Astrocyte (in vitro differentiated cells and primary cell): ENCODE results near the gene NEK6. TPM values are rescaled to one million over a fixed set of nuclear protein-coding genes. Genes with fewer than 3 reads are reported as not detected.

Experiments
- DNase-seq: peaks from one replicate; pipeline ENCODE4 v3.0.0-alpha.2; 2010; ENCODE audit warnings: low read depth
- FAIRE-seq: peaks from 2 replicates; lab custom pipeline; 2011; peaks lifted over from hg19 to GRCh38; lab: Jason Lieb, UNC
- H2AFZ ChIP-seq: 2 replicates; pipeline ENCODE4 v1.6.0; 2012; ENCODE audit warnings: low read depth, low read length, inconsistent platforms
- H3K27ac ChIP-seq: 2 replicates; pipeline ENCODE4 v1.5.1; 2011; ENCODE audit warnings: low read depth, low read length, inconsistent platforms
- H3K27me3 ChIP-seq: 2 replicates; pipeline ENCODE4 v1.6.0; 2011; ENCODE audit warnings: low read length, inconsistent platforms; ENCODE audit not compliant: insufficient read depth
- H3K36me3 ChIP-seq: 2 replicates; pipeline ENCODE4 v1.5.1; 2011; ENCODE audit warnings: low read length, inconsistent platforms; ENCODE audit not compliant: insufficient read depth
- H3K4me1 ChIP-seq: 2 replicates; pipeline ENCODE4 v1.5.1; 2011; ENCODE audit warnings: low read length, inconsistent platforms; ENCODE audit not compliant: insufficient read depth
- H3K4me2 ChIP-seq: 2 replicates; pipeline ENCODE4 v1.6.0; 2012; ENCODE audit warnings: low read length, inconsistent platforms
- H3K4me3 ChIP-seq: 2 replicates; pipeline ENCODE4 v1.5.1; 2011; ENCODE audit warnings: low read depth, mild to moderate bottlenecking, low read length, inconsistent platforms; ENCODE audit not compliant: insufficient read depth
- H3K79me2 ChIP-seq: 2 replicates; pipeline ENCODE4 v1.6.0; 2012; ENCODE audit warnings: mild to moderate bottlenecking, low read length, inconsistent platforms; ENCODE audit not compliant: insufficient read depth
- H3K9ac ChIP-seq: 2 replicates; pipeline ENCODE4 v1.6.0; 2012; ENCODE audit warnings: mild to moderate bottlenecking, low read length, inconsistent platforms
- H3K9me3 ChIP-seq: 2 replicates; pipeline ENCODE4 v1.5.1; 2012; ENCODE audit warnings: low read depth, mild to moderate bottlenecking, low read length, inconsistent platforms; ENCODE audit not compliant: insufficient read depth
- H4K20me1 ChIP-seq: 2 replicates; pipeline ENCODE4 v1.6.0; 2012; ENCODE audit warnings: low read length, inconsistent platforms; ENCODE audit not compliant: insufficient read depth
- H3K27ac Mint-ChIP-seq: one replicate; pipeline ENCODE4 v1.8.0; 2021; ENCODE audit warnings: mild to moderate bottlenecking, mixed read lengths; ENCODE audit not compliant: unreplicated experiment
- H3K27me3 Mint-ChIP-seq: one replicate; pipeline ENCODE4 v1.8.0; 2021; ENCODE audit warnings: low read depth, mixed read lengths; ENCODE audit not compliant: unreplicated experiment
- H3K36me3 Mint-ChIP-seq: one replicate; pipeline ENCODE4 v1.8.0; 2021; ENCODE audit warnings: low read depth, mixed read lengths; ENCODE audit not compliant: unreplicated experiment
- H3K4me1 Mint-ChIP-seq: one replicate; pipeline ENCODE4 v1.8.0; 2021; ENCODE audit warnings: low read depth, mixed read lengths; ENCODE audit not compliant: unreplicated experiment
- H3K4me3 Mint-ChIP-seq: one replicate; pipeline ENCODE4 v1.8.0; 2021; ENCODE audit warnings: mild to moderate bottlenecking, moderate library complexity, mixed read lengths; ENCODE audit not compliant: unreplicated experiment
- H3K9me3 Mint-ChIP-seq: one replicate; pipeline ENCODE4 v1.8.0; 2021; ENCODE audit warnings: mild to moderate bottlenecking, mixed read lengths; ENCODE audit not compliant: unreplicated experiment
- CTCF ChIP-seq: IDR thresholded peaks from 2 replicates; pipeline ENCODE4 v1.5.1; 2011; ENCODE audit warnings: low read depth, mild to moderate bottlenecking, inconsistent platforms, low read length, moderate library complexity; ENCODE audit not compliant: insufficient read depth
- EZH2 ChIP-seq: IDR thresholded peaks from 2 replicates; pipeline ENCODE4 v1.6.1; 2012; ENCODE audit warnings: mild to moderate bottlenecking, low read length, inconsistent platforms; ENCODE audit not compliant: insufficient read depth
- total RNA-seq: library from RNA; stranded (reverse); gene quantifications from 2 replicates; pipeline ENCODE4 v1.2.1, GENCODE V29; 2021

The NEK6 gene
- total RNA-seq, 1 donor from 2014 or later: 76.8 TPM

DNA sequence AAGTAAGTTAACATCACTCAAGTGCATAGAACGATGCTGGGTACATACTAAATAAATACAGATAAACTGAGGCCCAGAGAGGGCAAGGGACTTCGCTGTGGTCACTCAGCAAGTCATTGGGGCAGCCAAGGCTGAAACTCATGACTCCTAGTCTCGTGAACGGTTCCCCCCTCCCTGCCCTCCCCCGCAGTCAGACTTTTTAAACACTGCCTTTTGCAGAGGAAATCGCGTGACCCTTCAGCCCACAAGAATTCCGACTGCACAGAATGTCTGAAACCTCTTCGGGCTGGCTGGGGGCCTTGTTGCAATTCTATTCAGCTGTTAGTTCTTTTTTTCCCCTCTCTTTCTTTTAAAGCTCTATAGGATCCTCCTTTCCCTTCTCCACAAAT, 28.1 kb downstream of the NEK6 start:
- H3K4me2 ChIP-seq: peak overlapping the region; percentile 81
- peaks cover 62% of the 10 kb centered on the region for H4K20me1 ChIP-seq
- peaks cover 92% of the 10 kb centered on the region for H3K79me2 ChIP-seq
- Mint-ChIP-seq H3K27ac (peak overlapping the region; percentile 99), H3K9me3 (no peaks in the 10 kb centered on the region), H3K4me3 (peak overlapping the region; percentile 77), H3K36me3 (peaks cover 5% of the 10 kb centered on the region), H3K4me1 (peaks cover 50% of the 10 kb centered on the region), H3K27me3 (no peaks in the 10 kb centered on the region)
- peak overlapping the region; percentile 13 for H3K4me3 ChIP-seq
- FAIRE-seq (no peak), DNase-seq (peak; percentile 98)
- H2AFZ ChIP-seq: no peak overlapping the region
- H3K9me3 ChIP-seq: no peaks in the 10 kb centered on the region
- peak overlapping the region; percentile 85 for H3K9ac ChIP-seq
- H3K27ac ChIP-seq: peak overlapping the region; percentile 99
- no peaks in the 10 kb centered on the region for H3K27me3 ChIP-seq
- H3K4me1 ChIP-seq: peaks cover 81% of the 10 kb centered on the region
- no peak for TF ChIP-seq EZH2
- TF ChIP-seq CTCF: no peak
- H3K36me3 ChIP-seq: no peaks in the 10 kb centered on the region

DNA sequence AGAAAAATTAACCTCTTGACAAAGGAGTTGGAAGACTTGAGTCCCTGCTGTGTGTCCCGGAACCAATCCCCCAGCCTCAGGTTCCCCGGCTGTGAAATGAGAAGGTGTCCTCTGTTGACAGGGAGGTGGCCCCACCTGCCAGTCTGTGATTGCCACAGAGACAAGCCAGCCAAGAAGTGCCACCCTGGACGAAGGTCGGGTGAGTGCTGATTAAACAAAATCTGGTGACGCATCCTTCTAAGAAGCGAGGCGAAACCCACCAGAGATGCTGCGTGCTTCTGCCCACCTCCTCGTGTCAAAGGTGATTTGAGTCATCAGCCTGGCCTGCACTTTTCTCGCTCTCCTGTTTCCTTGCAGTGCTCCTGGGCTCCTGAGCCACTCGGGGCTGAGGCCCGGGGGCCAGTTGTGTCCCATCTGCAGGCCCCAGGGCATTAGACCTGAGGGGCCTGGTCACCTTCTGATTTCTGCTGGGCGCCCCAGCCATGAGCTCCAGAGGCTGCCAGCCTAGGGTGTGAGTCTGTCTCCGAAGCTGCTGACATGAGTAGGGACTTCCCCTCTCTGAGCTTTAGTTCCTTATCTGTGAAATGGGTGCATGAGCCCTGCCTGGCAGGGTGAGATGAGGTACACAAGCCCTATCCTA, 28.7 kb downstream of the NEK6 start:
- Histone ChIP-seq H3K36me3 (no peaks in the 10 kb centered on the region), H3K27ac (peak overlapping the region; percentile 99), H3K4me1 (peaks cover 82% of the 10 kb centered on the region), H4K20me1 (peaks cover 61% of the 10 kb centered on the region), H2AFZ (no peak overlapping the region), H3K9me3 (no peaks in the 10 kb centered on the region), H3K27me3 (no peaks in the 10 kb centered on the region), H3K4me3 (peak overlapping the region; percentile 13), H3K9ac (peak overlapping the region; percentile 85), H3K4me2 (peak overlapping the region; percentile 81), H3K79me2 (peaks cover 92% of the 10 kb centered on the region)
- peaks cover 3% of the 10 kb centered on the region for H3K36me3 Mint-ChIP-seq
- H3K27me3 Mint-ChIP-seq: no peaks in the 10 kb centered on the region
- H3K9me3 Mint-ChIP-seq: no peaks in the 10 kb centered on the region
- DNase-seq: peak; percentile 95
- H3K4me3 Mint-ChIP-seq: peak overlapping the region; percentile 77
- FAIRE-seq: no peak
- TF ChIP-seq EZH2: no peak
- TF ChIP-seq CTCF: no peak
- H3K4me1 Mint-ChIP-seq: peaks cover 54% of the 10 kb centered on the region
- peak overlapping the region; percentile 99 for H3K27ac Mint-ChIP-seq

DNA sequence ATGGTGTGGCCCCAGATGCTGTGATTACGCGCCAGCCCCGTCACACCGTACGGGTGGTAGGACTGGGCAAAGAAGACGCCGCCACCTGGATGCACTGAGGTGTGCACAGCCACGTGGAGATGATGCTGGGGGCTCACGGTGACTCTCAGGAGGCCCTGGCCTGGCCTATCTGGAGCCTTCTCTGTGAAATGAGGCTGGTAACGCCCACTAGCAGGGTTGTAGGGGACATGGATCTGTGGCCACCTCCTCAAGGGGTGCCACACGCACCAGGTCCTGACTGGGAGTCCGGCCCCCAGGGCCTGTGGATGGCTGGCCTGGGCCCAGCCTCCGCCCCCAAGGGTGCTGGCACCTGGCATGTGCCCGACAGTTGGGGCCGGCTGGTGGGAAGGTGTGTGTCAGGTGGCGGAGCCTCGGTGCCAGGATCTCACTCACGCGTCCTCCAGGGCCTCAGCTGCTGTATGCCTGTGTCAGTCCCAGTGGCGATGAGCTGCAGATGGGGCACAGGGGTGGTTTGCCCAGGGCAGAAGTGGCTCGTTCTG, 32.4 kb downstream of the NEK6 start:
- TF ChIP-seq CTCF (no peak), EZH2 (no peak)
- H3K27ac ChIP-seq: no peak overlapping the region
- peaks cover 82% of the 10 kb centered on the region for H3K4me1 ChIP-seq
- Mint-ChIP-seq H3K9me3 (no peaks in the 10 kb centered on the region), H3K36me3 (peaks cover 4% of the 10 kb centered on the region), H3K27ac (peak overlapping the region; percentile 41), H3K27me3 (no peaks in the 10 kb centered on the region), H3K4me1 (peaks cover 54% of the 10 kb centered on the region), H3K4me3 (no peak overlapping the region)
- no peaks in the 10 kb centered on the region for H3K36me3 ChIP-seq
- DNase-seq: no peak
- no peak overlapping the region for H3K4me3 ChIP-seq
- peaks cover 92% of the 10 kb centered on the region for H3K79me2 ChIP-seq
- no peak overlapping the region for H2AFZ ChIP-seq
- no peak for FAIRE-seq
- no peaks in the 10 kb centered on the region for H3K27me3 ChIP-seq
- peaks cover 67% of the 10 kb centered on the region for H4K20me1 ChIP-seq
- no peak overlapping the region for H3K4me2 ChIP-seq
- H3K9ac ChIP-seq: peak overlapping the region; percentile 42
- H3K9me3 ChIP-seq: no peaks in the 10 kb centered on the region
